ENCODE measurements around the gene FCF1. TPM values are rescaled to one million over a fixed set of nuclear protein-coding genes. Genes with fewer than 3 reads are reported as not detected.

The FCF1 gene
- total and polyA plus RNA-seq, 2 donors from 2014 or later = 19.7 to 49.6 TPM

DNA sequence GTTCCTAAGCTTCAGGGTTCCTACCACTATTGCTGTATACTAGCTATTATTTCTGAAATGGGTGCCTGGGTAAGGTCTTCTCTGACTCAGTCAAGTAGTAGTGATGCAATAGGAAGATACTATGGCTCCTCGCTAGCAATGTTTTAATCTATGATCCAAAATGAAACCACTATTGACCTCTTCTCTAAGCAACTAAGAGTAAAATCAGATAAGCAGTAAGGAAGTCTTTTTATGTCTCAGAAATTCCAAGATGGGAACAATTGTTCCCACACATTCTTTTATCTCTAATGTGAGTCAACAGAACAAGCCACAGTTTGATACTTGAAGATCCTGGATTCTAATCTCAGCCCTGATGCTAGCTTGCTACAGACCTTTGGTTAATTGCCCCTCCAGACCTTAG lies 45.2 kb upstream of the FCF1 start:
- FAIRE-seq (no peak), DNase-seq (no peak)
- Histone ChIP-seq H3K4me1 (ENCODE audit: control insufficient read depth in 2 of 3, insufficient read depth in 2 of 3, low read depth in 1 of 3, low read length in 3 of 3) (no peaks in the 10 kb centered on the region), H3K4me3 (ENCODE audit: low read length in 3 of 3) (no peak overlapping the region), H3K9ac (ENCODE audit: low read length in 3 of 3) (no peak overlapping the region), H3K27me3 (ENCODE audit: control insufficient read depth, insufficient read depth, low read length) (no peaks in the 10 kb centered on the region), H3K27ac (ENCODE audit: low read depth in 2 of 2, low read length in 2 of 2) (no peak overlapping the region), H3K36me3 (ENCODE audit: control insufficient read depth in 2 of 3, insufficient read depth in 3 of 3, low read length in 3 of 3) (peaks cover 6 to 63% (median 42%) of the 10 kb centered on the region in 3 donors), H3K9me3 (ENCODE audit: control insufficient read depth in 2 of 3, insufficient read depth in 1 of 3, low read length in 3 of 3) (no peaks in the 10 kb centered on the region)
- TF ChIP-seq, protein P1, sequence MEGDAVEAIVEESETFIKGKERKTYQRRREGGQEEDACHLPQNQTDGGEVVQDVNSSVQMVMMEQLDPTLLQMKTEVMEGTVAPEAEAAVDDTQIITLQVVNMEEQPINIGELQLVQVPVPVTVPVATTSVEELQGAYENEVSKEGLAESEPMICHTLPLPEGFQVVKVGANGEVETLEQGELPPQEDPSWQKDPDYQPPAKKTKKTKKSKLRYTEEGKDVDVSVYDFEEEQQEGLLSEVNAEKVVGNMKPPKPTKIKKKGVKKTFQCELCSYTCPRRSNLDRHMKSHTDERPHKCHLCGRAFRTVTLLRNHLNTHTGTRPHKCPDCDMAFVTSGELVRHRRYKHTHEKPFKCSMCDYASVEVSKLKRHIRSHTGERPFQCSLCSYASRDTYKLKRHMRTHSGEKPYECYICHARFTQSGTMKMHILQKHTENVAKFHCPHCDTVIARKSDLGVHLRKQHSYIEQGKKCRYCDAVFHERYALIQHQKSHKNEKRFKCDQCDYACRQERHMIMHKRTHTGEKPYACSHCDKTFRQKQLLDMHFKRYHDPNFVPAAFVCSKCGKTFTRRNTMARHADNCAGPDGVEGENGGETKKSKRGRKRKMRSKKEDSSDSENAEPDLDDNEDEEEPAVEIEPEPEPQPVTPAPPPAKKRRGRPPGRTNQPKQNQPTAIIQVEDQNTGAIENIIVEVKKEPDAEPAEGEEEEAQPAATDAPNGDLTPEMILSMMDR (IDR thresholded peaks at IDR 0.05; ENCODE audit: borderline replicate concordance, extremely low read depth, insufficient read depth) = no peak
- intact Hi-C loops (cut with DNase I) = no loop called here

DNA sequence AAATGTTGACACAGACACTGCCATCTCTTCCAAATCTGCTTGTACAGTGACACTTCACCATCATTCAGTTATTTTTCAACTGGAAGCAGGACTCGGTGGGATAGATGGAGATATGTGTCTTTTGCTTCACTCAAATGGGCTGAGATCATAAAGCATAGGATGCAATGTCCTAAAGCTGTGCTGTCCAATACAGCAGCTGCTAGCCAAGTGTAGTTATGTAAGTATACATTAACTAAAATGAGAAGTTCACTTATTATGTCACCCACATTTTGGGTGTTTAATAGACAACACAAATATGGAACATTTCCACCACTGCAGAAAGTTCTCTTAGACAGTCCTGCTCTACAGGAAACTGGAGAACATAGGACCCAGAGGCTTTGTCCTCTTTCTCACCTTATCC lies 43.7 kb upstream of the FCF1 start:
- no peaks in the 10 kb centered on the region for H3K4me1 ChIP-seq (ENCODE audit: control insufficient read depth in 2 of 3, insufficient read depth in 2 of 3, low read depth in 1 of 3, low read length in 3 of 3)
- FAIRE-seq (no peak), DNase-seq (no peak)
- no peaks in the 10 kb centered on the region for H3K27me3 ChIP-seq (ENCODE audit: control insufficient read depth, insufficient read depth, low read length)
- H3K4me3 ChIP-seq (ENCODE audit: low read length in 3 of 3) = no peak overlapping the region
- no peaks in the 10 kb centered on the region for H3K9me3 ChIP-seq (ENCODE audit: control insufficient read depth in 2 of 3, insufficient read depth in 1 of 3, low read length in 3 of 3)
- H3K36me3 ChIP-seq (ENCODE audit: control insufficient read depth in 2 of 3, insufficient read depth in 3 of 3, low read length in 3 of 3) = peaks cover 5 to 60% (median 32%) of the 10 kb centered on the region in 3 donors
- TF ChIP-seq, protein P1 (IDR thresholded peaks at IDR 0.05; ENCODE audit: borderline replicate concordance, extremely low read depth, insufficient read depth) = no peak
- intact Hi-C loops (cut with DNase I) = no loop called here
- H3K27ac ChIP-seq (ENCODE audit: low read depth in 2 of 2, low read length in 2 of 2) = no peak overlapping the region
- H3K9ac ChIP-seq (ENCODE audit: low read length in 3 of 3) = no peak overlapping the region

DNA sequence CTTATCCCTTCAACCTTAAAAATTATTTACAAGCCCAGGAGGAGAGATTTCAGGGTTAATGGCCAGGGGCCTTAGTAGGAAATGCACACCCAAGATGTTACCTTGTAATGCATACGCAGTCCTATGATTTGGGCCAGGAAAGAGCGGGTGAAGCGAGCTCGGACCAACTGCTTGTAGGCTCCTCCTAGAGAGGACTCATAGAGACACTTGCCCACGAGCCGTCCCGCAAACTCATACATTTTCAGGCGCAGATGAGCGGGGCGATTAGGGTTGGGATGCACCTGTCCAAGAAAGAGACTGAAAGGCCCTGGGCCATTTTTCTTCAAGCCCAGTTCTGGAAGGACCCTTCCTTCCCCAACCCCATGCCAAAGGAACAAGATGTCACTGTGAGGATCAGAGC lies 43.1 kb upstream of the FCF1 start:
- H3K27ac ChIP-seq (ENCODE audit: low read depth in 2 of 2, low read length in 2 of 2) = no peak overlapping the region
- no peaks in the 10 kb centered on the region for H3K9me3 ChIP-seq (ENCODE audit: control insufficient read depth in 2 of 3, insufficient read depth in 1 of 3, low read length in 3 of 3)
- intact Hi-C loops (cut with DNase I) = no loop called here
- FAIRE-seq = no peak
- no peaks in the 10 kb centered on the region for H3K27me3 ChIP-seq (ENCODE audit: control insufficient read depth, insufficient read depth, low read length)
- DNase-seq = no peak
- no peak overlapping the region for H3K9ac ChIP-seq (ENCODE audit: low read length in 3 of 3)
- H3K4me3 ChIP-seq (ENCODE audit: low read length in 3 of 3) = no peak overlapping the region
- H3K36me3 ChIP-seq (ENCODE audit: control insufficient read depth in 2 of 3, insufficient read depth in 3 of 3, low read length in 3 of 3) = peaks cover 5 to 58% (median 30%) of the 10 kb centered on the region in 3 donors
- no peaks in the 10 kb centered on the region for H3K4me1 ChIP-seq (ENCODE audit: control insufficient read depth in 2 of 3, insufficient read depth in 2 of 3, low read depth in 1 of 3, low read length in 3 of 3)
- TF ChIP-seq, protein P1 (IDR thresholded peaks at IDR 0.05; ENCODE audit: borderline replicate concordance, extremely low read depth, insufficient read depth) = no peak
